Skin of body (tissue), 2 donors: Measurements from ENCODE around the gene KCNMA1. TPM values are rescaled to one million over a fixed set of nuclear protein-coding genes. Genes with fewer than 3 reads are reported as not detected.

Experiments used
- DNase-seq: peaks from one replicate; lab custom pipeline; 2025; lab: John Stamatoyannopoulos, UW
- total RNA-seq: library from RNA; depleted of rRNA; stranded (reverse); fragments of >200 nt; gene quantifications from one replicate; pipeline ENCODE4 v1.2.3, GENCODE V29; 2014

Gene KCNMA1
- total RNA-seq, 1 donor from 2014 or later = 11.7 TPM

DNA sequence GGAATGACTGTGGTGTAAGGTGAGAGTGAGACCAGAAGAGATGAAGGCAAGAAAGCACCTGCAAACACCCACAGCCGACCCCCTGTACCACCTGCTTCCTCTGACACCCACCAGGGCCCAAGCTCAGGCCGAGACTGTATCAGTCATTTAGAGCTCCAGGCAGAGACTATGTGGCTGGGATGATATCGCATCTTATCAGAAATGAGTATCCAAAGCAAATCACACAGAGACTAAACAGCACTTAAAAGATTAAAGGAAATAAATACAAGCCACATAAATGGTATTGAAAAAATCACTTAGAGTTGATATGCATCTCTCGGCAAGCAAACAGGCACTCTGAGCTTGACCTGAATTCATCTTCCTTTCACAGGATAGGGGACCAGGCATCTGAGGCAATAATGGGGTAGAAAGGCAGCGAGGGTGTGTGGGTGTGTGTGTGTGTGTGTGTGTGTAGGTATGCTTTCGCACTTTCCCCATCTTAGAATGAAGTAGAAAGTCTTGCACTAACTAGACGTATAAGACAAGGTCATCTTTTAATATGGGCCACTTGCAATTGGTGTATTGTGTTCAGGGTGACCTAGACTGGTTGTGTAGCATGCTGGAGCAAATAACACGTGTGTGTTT is 665.9 kb downstream of the KCNMA1 start:
- DNase-seq = no peak

DNA sequence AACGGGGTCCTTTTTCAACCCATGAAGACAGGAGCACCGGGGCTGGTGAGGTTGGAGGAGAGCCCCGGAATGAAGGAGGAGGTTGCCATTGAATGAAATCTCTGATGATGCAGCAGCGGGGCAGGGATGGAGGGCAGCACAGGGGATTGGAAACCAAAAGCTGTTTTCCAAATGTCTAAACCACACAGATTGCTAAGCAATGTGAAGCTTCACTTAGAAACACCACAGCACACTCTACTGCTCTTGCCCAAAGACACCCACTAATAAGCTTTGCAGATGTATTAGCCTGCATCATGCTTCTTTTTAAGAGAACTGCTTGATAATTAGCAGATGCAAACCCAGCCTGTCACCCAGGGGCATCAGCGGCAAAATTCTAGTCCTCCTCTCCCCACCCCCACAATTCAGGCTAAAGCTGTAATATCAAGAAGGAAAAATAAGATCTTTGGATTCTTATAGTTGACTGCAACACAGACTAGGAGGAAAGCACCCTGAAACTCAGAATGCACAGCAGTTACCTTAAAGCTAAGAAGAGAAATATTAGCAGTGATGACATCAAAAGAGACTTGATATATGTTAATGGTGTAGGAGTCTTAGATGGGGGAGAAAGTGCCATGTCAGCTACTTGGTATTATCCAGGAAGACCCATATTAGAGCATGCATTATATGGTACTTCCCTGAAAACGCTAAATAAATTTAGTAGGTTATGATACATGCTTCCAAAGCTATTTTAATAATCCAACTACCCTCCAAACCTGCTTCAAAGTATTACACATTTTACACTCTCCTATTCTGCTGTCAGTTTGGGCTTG is 666.7 kb downstream of the KCNMA1 start:
- DNase-seq = peak; percentile 32

DNA sequence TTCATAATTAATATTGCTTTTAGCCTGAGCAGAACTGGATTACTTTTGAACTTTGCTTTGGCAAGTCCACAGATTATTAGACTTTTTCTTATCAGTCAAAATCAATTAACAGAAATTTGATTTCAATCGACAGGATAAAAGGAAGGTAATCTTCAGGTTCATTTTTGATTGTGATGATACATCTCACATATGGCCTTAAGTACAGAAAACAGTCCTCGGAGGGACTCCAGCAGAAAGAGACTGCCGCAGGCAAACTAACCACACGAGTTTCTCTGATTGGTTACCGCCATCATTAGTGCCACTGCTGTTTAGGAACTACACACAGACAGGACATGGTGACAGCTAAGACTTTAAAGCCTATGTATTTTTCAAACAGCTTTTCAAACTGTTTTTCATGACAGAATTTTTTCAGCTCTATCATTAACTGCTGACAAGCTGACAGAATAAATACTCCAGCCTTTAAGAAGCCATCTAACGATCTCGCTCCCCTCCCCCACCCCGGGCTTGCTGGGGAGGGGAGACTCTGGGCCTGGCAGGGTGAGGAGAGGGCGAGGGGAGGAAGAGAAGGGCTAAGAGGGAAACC is 668.2 kb downstream of the KCNMA1 start:
- no peak for DNase-seq

DNA sequence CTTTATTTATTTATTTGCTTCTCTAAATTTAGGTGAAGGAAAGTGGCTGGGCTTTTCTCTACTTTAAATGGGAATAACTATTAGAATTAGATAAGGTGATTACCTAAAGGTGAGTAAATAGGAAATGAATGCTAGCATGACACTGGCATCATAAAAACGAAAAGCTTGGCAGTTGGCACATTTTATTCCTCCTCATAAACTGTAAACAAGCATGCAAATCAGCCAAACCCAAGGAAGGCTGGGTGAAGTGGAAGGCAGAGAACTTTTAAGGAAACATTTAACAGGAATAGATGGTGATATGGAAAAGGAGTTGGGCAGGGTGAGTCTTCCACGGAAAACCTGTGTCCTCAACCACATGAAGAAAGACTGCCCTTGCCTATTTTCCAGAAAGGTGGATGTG is 669.1 kb downstream of the KCNMA1 start:
- DNase-seq = no peak

DNA sequence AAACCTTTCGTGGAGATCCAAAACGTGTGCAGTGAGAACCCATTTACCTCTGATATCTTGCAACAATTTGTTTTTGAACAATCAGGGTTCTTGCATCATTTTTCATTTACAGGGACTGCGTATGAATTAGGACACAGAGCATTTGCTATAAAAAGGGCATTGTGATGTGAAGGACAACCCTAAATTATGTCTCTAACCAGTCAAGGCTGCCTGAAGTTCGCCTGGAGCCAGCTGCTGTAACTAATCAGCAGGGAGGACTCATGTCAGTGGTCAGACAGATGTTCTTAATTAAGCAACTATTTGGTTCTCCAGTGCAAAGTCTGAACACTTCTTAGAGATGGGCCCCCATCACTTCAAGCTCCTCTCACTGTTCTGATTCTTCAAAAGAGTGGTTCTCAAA is 674.8 kb downstream of the KCNMA1 start:
- peak; percentile 18 for DNase-seq

DNA sequence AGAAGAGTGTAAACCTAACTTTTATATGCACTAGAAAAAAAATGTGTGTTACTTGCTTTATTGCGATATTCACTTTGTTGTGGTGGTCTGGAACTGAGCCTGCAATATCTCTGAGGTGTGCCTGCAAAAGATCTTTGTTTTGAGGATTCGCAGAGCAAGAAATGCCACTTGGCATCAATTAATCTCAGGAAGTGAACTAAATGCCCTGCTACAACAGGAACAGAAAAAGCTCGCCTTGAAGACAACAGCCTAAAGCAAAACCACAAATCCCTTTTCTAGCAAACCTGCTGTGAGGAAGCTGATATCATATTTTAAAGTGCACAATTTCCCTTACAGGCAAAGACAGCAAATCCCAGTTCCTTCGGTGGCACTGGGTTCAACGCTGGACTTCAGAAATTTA is 675.8 kb downstream of the KCNMA1 start:
- no peak for DNase-seq

DNA sequence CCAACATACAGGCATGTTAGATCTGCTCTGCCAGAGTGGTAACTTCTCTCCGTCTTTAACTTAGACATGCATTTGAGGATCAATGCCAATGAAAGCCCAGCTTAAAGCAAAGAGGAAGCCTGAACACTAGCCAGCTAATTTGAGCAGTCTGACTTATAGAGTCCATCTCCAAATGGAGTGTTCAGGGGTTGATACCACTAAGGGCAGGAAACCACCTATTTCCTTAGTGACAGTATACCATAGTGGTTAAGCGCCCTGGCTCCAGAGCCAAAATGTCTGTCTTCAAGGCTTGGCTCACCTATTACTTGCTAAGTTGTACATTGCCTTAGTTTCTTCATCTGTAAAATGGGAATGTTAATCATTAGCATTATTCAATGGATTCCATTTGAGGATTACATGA is 678.5 kb downstream of the KCNMA1 start:
- DNase-seq = no peak

DNA sequence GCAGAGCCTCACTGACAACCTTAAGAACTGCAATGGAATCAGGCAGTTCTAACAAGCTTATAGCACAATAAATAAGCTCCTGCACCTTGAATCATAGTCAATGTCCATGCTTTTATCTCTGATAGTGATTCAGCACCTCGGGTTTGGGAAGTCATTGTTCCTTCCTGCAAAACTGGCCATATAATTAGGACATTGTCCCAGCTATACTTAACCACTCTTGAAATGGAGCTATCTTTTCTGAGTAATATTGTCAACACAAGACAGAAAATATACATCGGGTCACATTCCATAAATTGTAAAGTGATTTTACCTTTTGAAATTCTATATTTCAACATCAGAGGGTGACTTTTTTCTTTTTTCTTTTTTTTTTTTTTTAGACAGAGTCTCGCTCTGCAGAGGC is 682.8 kb downstream of the KCNMA1 start:
- no peak for DNase-seq

DNA sequence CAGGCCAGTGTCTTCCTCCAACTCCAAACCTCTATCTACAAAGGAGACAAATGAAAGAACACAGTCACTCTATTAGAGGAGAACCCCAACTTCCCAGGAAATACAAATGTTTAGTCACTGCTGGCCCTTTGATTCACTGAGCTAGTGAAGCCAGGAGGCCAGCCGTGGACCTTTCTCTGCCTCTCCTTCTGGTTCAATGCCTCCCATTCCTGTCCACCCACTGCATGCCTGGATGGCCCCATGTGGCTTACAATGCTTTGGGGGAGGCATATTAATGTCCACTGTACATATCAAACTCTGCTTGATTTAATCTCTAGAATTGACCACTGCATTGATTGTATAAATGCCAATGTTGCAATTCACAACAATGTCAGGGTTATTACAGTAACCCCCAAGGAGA is 687.3 kb downstream of the KCNMA1 start:
- no peak for DNase-seq

DNA sequence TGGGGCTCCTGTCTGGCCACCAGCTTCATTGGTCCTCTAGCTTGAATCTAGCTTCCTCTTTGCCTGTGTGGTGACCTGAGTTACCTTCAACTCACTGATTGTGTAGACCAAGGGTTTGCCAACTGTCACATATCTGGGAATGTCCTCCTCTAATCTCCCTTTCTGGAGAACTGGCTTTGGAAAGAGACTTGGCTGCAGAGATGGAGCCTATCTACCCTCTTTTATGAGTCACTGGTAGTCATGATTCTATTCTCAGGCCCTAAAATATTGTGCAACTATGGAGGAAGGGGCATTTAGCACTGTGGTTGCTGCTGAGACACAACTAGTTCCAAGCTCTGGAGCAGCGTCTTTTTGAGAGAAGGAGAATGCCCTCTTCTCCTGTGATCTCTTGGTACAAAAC is 691.3 kb downstream of the KCNMA1 start:
- DNase-seq = no peak

DNA sequence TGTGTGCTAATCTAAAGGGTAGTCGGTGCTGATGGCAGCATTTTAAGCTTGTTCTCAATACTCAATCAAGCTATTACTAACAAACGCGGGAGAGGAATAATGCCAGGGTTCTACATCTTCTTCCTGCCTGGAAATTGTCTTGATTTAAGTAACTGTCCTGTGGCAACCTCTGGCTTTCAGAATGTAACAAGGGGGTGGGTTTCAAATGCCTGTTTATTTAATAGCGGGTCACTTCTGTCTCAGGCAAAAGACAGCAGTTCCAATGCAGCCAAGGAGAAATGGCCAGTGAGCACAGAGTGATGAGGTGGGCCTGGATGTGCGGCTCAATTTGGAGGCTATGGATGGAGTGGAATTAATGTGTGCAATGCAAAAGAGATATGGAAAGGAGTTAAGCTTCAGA is 692.4 kb downstream of the KCNMA1 start:
- no peak for DNase-seq

DNA sequence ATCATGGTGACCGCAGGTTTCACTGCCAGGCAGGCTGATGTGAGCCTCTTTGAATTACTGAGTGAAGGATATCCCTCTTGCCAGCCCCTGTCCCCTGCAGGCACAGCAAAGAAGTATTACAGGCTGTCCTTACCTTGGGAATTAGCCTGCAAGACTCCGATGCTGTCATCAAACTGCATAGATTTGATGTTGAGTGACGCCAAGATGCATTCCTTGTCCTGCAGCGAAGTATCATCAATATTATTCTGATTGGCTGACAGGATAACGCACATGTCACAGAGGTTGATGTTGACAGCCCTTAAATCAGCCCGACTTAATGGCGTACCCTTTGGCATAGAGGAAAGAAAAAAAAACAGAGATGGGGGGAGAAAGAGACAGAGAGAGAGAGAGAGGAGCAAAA is 693.0 kb downstream of the KCNMA1 start:
- DNase-seq = no peak

DNA sequence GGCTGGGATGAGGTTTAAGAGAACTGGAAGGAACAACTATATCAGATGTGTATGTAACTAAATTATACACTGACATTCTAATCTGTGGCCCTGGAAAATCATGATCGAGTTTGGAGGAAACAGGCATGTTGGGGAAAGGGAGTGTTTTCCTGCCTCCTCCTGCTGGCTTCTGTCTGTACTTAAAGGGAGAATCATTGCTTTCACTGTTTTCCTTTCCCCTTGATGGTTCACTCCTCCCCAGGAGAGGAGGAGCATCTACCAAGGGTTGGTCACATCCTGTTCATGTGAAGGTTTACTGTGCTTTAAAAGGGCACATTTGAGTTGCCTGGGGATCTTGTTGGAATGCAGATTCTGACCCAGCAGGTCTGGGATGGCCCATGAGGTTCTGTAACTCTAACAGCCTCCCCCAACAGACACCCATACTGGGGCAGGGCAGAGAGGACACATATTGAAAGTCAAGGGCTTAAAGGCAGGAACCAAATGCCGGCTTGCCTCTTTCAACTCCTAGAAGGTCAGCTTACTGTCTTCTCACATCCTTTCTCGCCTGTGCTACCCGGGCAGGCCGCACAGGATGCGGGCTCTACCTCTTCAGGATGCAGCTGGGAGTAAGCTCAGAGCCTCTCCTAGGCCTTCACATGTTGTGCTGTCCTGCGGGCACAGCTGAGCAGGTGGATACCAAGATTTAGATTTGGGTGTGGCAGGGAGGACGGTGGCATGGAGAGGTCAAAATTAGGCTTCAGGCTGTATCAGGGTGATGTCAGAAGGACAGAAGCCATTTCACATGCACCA is 694.8 kb downstream of the KCNMA1 start:
- DNase-seq = no peak

DNA sequence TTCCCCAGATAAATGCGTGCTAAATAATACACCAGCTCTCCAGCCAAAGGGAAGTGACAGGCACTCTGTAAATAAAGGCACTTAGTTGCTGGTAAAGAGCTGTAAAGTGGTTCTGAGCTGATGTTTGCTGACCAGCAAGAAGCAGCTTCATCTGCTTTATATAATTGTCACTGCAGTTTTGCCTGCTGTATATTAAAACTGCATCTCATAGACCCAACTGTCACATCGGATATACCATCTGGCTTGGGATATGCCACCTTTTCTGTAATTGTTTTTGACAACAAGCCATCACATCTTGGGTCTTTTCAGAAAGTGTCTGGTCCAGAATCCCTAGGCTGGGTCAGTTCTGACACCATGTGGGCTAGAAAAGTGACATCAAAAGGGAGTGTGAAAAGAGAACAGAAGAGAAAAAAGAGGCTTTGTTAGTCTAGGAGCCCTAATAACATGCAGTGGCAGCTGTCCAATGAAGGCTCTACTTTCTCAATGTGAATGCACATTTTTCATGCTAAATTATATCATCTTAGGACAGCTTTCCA is 697.6 kb downstream of the KCNMA1 start:
- DNase-seq = no peak

DNA sequence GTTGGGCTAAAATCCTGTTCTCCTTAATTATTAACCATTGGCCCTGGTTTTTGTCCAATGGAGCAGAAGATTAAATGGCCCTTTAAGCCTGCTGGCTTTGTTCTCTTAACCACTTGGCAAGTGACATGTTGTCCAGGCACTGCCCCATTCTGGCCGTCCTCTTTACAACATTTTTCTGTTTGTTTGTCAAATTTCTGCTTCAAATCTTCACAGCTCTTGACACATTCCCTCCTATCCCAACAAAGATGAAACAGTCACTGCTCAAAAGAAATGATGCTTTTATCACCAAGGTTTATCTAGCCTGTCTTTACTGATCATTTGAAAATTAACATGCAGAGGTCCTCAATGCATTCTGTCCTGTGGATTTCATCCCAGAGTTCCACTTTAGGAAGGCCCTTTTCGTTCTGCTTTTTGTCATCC is 700.4 kb downstream of the KCNMA1 start:
- no peak for DNase-seq

DNA sequence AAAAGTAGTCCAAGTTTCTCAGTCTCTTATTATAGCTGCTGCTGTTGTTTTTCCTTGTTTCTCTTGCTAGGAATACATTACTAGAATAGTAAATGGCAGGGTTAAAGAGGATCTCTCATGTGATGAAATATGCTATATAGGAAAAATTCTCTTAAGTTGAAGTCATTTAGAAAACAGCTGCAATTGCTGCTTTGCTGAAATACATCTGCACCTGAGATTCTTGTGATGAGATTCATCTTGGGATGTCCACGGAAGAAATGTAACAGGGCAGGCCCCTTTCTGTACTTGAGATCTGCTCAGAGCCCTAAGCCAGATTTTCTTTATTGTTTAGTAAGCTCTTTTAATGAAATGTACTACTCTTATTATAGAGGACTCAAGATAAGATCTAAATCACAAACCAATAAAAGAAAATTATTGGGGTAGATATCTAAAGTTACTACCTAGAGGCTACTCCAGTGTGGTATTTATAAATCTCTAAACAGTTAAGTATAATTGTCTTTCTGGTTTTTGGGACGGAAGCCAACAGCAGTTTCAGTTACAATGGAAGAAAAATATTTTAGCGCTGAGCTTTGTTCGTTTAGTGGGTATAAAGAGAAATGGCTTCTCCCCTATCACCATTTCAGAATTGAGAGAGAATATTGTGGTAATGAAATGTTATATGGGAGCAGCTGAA is 701.5 kb downstream of the KCNMA1 start:
- DNase-seq = peak; percentile 32

DNA sequence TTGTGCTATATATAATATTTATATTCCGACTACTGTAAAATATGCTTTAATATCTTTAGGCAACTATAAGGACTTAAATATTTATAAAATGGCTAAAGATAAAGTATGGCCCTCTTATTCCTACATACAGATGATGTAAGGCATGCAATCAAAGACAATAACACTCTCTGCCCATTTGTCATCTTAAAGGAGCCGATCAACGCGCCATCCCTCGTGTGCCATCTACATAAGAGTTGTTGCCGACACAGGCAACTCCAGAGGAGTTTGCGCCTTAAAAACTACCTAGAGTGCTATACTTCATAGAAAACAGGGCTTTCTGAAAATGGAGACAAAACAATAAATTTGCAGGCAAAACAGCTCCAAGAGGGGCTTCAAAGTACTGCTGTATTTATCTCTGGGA is 709.0 kb downstream of the KCNMA1 start:
- no peak for DNase-seq

DNA sequence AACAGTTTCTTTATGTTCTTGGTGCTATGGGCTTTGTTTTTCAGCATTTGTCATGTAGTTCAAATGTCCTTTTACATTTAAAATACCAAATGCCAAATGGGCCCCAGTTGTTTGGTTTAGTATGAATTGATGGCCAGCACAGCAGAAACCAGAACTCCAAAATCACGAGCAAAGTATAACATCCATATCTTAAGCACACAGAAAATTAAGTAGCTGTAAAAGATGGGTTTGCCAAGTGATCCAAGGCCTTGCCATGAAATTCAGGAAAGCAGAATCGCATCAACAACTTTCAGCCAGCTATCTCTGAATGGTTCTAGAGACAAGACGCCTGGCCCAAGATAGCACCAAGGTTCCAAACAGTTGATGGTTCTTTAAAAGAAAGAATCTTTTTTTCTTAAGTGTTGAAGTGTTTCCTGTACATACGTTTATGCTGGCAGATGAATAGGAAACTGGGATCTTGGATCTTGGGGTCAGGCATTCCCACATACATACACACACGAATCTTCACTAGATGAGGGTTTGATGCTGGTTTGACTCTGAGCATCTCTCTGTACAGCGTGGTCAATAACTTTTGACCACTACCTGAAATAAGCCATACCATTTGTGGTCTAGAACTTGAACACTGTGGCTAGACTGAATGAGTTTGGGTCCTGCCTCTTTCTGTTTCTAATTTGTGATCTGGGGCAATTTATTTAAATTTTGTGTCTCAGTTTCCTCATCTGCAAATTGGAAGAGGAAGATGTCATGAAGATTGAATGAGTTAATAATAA is 711.8 kb downstream of the KCNMA1 start:
- no peak for DNase-seq

DNA sequence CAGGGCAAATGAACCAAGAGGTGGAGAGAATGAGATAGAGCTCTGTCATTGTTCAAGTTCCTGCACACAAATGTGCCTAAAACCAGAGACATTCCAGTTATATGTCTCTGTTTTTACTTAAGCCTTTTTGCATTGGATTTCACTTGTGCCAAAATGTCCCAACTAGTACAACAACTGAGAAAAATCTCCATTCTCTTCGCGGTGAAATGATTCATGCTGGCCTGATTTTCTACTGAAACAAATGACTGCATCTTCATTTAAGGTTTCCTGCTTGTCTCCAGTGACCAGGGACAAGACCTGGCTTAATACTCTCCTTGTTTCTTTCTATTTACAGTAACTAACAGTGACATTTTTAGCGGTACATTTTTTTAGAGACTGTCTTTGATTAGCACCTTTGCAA is 714.9 kb downstream of the KCNMA1 start:
- no peak for DNase-seq

DNA sequence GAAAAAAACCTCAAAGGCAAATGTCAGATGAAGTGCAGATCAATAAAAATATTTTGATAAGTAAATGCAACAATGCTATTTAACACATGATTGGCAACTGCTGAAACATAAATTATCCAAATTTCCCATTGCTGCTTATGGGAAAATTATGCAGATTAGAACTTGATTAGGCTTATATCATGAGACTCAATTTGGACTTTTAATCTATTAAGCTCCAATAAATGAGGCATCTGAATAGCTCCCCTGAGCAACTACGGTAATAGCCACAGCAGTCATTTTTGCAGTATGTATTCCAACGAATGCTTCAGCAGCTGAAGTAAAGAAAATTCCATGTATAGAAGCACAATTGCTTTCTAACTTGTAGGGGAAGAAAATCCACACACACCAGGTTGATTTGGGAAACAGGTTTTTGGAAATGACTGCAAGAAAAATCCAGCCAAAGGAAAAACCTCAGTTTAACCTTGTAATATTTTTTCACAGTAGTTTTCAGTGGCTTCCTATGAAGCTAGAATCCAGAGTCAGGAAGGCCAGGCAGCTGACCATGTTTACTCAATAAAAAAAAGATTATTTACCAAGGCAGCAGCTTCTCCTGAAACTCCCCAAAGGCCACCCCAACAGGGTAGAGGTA is 716.1 kb downstream of the KCNMA1 start:
- DNase-seq = no peak
